K562 (cell line): ENCODE data around the gene ARHGAP33. TPM values are rescaled to one million over a fixed set of nuclear protein-coding genes. Genes with fewer than 3 reads are reported as not detected.

Experiments used
- BRF1 ChIP-seq: IDR thresholded peaks from 3 replicates; pipeline ENCODE4 v1.6.1; 2011; ENCODE audit warnings: borderline replicate concordance, mild to moderate bottlenecking; ENCODE audit not compliant: insufficient read length; ENCODE audit errors: extremely low read depth
- CREB1 ChIP-seq, 2 experiments: sonication (generic) in 1 of 2; formaldehyde crosslinking in 1 of 2; IDR thresholded peaks; 2 replicates each; pipeline versions ENCODE4 v1.6.1 to v1.8.0; 2012 to 2022; ENCODE audit warnings: inconsistent platforms in 1 of 2, mild to moderate bottlenecking in 1 of 2, missing genetic modification reagents in 1 of 2, moderate library complexity in 1 of 2
- GATAD2B ChIP-seq: fragments of 450-650 bp; IDR thresholded peaks from 2 replicates; pipeline ENCODE4 v1.6.1; 2017; ENCODE audit warnings: mild to moderate bottlenecking, borderline replicate concordance
- MCM2 ChIP-seq: fragments of 450-650 bp; IDR thresholded peaks from 2 replicates; pipeline ENCODE4 v1.6.1; 2017; ENCODE audit warnings: low read depth, mild to moderate bottlenecking
- MTA2 ChIP-seq: fragments of 450-650 bp; IDR thresholded peaks from 2 replicates; pipeline ENCODE4 v1.6.1; 2016; ENCODE audit warnings: low read depth
- PRDM10 ChIP-seq: fragments of 450-650 bp; IDR thresholded peaks from 2 replicates; pipeline ENCODE4 v1.6.1; 2018; ENCODE audit not compliant: partially characterized antibody
- RBM22 ChIP-seq: fragments of 200-400 bp; formaldehyde crosslinking; IDR thresholded peaks from 2 replicates; pipeline ENCODE4 v1.6.1; 2018; ENCODE audit warnings: low read length, low read depth; ENCODE audit not compliant: poor library complexity, severe bottlenecking
- SREBF1 ChIP-seq: fragments of 150-350 bp; IDR thresholded peaks from 2 replicates; pipeline ENCODE4 v1.6.1; 2014; ENCODE audit warnings: antibody characterized with exemption, low read depth, low read length, borderline replicate concordance
- USF2 ChIP-seq: sonication (generic); formaldehyde crosslinking; IDR thresholded peaks from 2 replicates; pipeline ENCODE4 v1.5.0; 2020; ENCODE audit warnings: missing genetic modification reagents
- ZNF740 ChIP-seq, 3 experiments: fragments of 200-800 bp in 1 of 3; sonication (Bioruptor generic) in 1 of 3; sonication (generic) in 1 of 3; formaldehyde crosslinking in 1 of 3; IDR thresholded peaks; 2 replicates each; pipeline versions ENCODE4 v1.6.1 to v1.8.0; 2016 to 2022; ENCODE audit warnings: mild to moderate bottlenecking in 2 of 3, missing compliant biosample characterization in 2 of 3, missing genetic modification characterization in 2 of 3, missing genetic modification reagents in 1 of 3
- polyA plus RNA-seq, 8 experiments: library from polyadenylated mRNA; depleted of rRNA in 4 of 8; stranded (reverse) in 5 of 8; unstranded in 3 of 8; fragments of >200 nt; fragmentation: Nextera tagmentation in 2 of 8; fragmentation: Illumina TruSeq in 1 of 8; extraction: Ambion mirVana in 2 of 8; extraction: Trizol in 1 of 8; gene quantifications; 2 replicates each; pipeline versions ENCODE4 v1.2.1 to v1.2.3, GENCODE V29; 2011 to 2014; ENCODE audit warnings: inconsistent platforms in 1 of 8, missing spikeins in 1 of 8
- total RNA-seq, 7 experiments: library from RNA; depleted of rRNA in 6 of 7; stranded (reverse); fragments of >200 nt in 6 of 7; fragmentation: Illumina TruSeq in 2 of 7; extraction: Trizol in 2 of 7; gene quantifications; 2 replicates each; pipeline versions ENCODE4 v1.2.1 to v1.2.3, GENCODE V29; 2011 to 2021; ENCODE audit warnings: low replicate concordance in 1 of 7
- TF ChIP-seq, protein P1 (sequence below): fragments of 150-350 bp; conservative IDR thresholded peaks from 2 replicates; pipeline ENCODE4 v1.6.1; 2014; ENCODE audit warnings: low read length
- TF ChIP-seq, protein P2 (sequence below): fragments of 450-650 bp; IDR thresholded peaks from 2 replicates; pipeline ENCODE4 v1.6.1; 2016; ENCODE audit warnings: antibody characterized with exemption
- TF ChIP-seq, protein P3 (sequence below): fragments of 250-450 bp; sonication (Bioruptor Pico); IDR thresholded peaks from 2 replicates; pipeline ENCODE4 v1.8.0; 2022; ENCODE audit warnings: moderate library complexity, mild to moderate bottlenecking, inconsistent platforms

Gene ARHGAP33
- total and polyA plus RNA-seq, 9 of the 15 experiments (the other 6 are each of a cell fraction or from before 2014, with no cell fraction given), result 0.06 to 26.6 (median 1.6) TPM; not detected in 1

DNA sequence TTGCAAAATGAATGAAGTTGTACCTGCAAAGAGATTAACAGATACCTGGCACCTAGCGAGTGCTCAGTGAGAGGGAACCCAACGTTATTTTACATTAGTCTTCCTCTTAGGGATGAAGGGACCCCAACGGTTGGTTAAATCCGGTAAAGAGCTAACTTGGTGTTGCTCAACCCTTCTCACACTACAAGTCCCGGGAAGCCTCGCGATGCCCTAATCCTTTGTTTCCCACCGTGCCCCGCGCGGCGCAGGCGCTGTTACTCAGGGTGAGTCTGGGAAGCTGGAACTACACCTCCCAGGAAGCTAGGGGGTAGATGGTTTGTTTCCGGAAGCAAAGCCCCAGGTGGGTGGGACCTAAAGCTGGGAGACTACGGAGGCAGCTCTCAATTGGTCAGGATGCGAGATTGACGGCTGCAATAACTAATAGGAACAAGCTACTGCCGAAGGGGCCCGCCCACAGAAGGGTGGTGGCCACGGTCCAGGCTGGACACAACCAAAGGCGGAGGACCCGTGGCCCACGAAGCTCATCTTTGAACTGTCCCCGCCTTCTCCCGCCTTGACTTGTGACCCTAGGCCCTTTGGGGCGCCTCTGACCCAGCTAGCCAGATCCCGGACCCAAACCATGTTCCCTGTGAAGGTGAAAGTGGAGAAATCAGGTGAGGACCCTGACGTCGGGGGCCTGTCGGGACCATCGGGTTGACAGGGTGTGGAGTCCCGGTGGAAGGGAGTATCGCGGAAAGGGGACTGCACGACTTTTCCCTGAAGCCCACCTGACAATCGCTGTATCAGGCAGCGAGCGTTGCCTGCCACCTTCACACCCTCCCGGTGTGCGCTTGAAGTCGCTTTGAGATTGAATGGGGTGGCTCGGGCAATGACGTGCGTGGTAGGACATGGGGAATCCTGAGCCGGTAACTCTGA lies 27.0 kb upstream of the ARHGAP33 start, which contains the start of gene LIN37 (continued):
- TF ChIP-seq, protein P1, sequence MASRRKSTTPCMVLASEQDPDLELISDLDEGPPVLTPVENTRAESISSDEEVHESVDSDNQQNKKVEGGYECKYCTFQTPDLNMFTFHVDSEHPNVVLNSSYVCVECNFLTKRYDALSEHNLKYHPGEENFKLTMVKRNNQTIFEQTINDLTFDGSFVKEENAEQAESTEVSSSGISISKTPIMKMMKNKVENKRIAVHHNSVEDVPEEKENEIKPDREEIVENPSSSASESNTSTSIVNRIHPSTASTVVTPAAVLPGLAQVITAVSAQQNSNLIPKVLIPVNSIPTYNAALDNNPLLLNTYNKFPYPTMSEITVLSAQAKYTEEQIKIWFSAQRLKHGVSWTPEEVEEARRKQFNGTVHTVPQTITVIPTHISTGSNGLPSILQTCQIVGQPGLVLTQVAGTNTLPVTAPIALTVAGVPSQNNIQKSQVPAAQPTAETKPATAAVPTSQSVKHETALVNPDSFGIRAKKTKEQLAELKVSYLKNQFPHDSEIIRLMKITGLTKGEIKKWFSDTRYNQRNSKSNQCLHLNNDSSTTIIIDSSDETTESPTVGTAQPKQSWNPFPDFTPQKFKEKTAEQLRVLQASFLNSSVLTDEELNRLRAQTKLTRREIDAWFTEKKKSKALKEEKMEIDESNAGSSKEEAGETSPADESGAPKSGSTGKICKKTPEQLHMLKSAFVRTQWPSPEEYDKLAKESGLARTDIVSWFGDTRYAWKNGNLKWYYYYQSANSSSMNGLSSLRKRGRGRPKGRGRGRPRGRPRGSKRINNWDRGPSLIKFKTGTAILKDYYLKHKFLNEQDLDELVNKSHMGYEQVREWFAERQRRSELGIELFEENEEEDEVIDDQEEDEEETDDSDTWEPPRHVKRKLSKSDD, result no peak
- TF ChIP-seq, protein P2, sequence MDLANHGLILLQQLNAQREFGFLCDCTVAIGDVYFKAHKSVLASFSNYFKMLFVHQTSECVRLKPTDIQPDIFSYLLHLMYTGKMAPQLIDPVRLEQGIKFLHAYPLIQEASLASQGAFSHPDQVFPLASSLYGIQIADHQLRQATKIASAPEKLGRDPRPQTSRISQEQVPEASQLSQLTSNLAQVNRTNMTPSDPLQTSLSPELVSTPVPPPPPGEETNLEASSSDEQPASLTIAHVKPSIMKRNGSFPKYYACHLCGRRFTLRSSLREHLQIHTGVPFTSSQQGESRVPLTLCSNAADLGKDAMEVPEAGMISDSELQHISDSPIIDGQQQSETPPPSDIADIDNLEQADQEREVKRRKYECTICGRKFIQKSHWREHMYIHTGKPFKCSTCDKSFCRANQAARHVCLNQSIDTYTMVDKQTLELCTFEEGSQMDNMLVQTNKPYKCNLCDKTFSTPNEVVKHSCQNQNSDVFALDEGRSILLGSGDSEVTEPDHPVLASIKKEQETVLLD, result 0 out of 2 replicates have a peak, but pooled peaks have one; percentile 11
- TF ChIP-seq CREB1 (IDR thresholded peaks at IDR 0.05) (peak; percentile 68), CREB1 (CRISPR knock-in tag; IDR thresholded peaks at IDR 0.05) (peak; percentile 83), USF2 (no peak), PRDM10 (peak; percentile 84), GATAD2B (no peak), BRF1 (no peak), RBM22 (no peak), MCM2 (no peak), ZNF740 (CRISPR knock-in tag; IDR thresholded peaks at IDR 0.05) (no peak), ZNF740 (tag; IDR thresholded peaks at IDR 0.05) (no peak), SREBF1 (peak; percentile 59; the same call in 1 of the 2 replicates), MTA2 (no peak)
- TF ChIP-seq, protein P3, sequence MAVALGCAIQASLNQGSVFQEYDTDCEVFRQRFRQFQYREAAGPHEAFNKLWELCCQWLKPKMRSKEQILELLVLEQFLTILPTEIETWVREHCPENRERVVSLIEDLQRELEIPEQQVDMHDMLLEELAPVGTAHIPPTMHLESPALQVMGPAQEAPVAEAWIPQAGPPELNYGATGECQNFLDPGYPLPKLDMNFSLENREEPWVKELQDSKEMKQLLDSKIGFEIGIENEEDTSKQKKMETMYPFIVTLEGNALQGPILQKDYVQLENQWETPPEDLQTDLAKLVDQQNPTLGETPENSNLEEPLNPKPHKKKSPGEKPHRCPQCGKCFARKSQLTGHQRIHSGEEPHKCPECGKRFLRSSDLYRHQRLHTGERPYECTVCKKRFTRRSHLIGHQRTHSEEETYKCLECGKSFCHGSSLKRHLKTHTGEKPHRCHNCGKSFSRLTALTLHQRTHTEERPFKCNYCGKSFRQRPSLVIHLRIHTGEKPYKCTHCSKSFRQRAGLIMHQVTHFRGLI (CRISPR knock-in tag), result no peak
